NOMO-1 (cell line): ENCODE results near the gene ATP1A4.
"Not testable (repeated sequence)": the region's sequence is repeated elsewhere in the genome, so short reads cannot be mapped to it uniquely, and the experiment has no call there.

ENCODE experiments used
- DNase-seq, 2 experiments: peaks; one replicate each; lab custom pipeline; 2025; ENCODE audit not compliant: unreplicated experiment in 2 of 2; lab: John Stamatoyannopoulos, UW

The ATP1A4 gene

GRCh38 chr1:160122978-160123495 is 28.4 kb upstream of the ATP1A4 start:
- DNase-seq: no peak

GRCh38 chr1:160123726-160124125 is 27.7 kb upstream of the ATP1A4 start:
- DNase-seq: no peak

GRCh38 chr1:160124705-160125478 is 26.5 kb upstream of the ATP1A4 start:
- no peak for DNase-seq

DNA sequence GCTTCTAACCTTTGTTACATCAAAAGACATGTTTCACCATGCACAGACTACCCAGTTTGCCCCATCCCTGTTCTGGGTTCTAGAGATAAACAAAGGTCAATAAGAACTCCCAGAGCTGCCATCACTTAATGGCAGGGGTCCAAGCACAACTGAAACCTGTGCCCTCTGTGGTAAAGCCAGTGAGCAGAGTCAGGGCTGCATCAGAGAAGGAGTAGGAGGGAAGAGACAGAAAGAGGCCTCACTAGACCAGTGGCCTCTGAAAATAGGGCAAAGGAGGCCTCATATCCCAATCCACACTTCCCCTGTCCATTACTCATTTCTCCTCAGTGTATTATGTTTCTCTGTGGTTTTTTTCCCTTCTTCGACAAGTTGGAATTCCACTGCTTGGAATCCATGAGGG is 25.7 kb upstream of the ATP1A4 start:
- DNase-seq: no peak

DNA sequence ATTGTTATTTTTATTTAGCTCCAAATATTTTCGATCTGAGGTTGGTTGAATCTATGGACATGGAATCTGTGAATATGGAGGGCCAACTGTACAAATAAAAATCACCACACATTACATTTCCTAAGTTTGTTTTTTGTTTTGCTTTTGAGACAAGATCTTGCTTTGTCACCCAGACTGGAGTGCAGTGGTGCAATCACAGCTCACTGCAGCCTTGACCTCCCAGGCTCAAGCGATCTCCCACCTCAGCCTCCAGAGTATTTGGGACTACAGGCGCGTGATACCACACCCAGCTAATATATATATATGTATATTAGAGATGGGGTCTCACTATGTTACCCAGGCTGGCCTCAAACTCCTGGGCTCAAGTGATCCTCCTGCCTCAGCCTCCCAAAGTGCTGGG is 25.1 kb upstream of the ATP1A4 start:
- DNase-seq: not testable (repeated sequence)

DNA sequence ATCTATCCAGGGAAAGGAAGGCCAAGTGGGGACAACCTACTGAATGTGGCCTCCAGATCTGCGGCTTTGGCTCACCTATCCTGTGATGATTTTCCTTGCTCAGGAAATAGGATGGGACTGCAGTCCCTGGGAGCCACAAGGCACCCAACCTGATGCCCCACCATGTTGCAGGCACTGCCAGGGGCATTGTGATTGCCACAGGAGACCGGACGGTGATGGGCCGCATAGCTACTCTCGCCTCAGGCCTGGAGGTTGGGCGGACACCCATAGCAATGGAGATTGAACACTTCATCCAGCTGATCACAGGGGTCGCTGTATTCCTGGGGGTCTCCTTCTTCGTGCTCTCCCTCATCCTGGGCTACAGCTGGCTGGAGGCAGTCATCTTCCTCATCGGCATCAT is 24.0 kb upstream of the ATP1A4 start:
- no peak for DNase-seq

DNA sequence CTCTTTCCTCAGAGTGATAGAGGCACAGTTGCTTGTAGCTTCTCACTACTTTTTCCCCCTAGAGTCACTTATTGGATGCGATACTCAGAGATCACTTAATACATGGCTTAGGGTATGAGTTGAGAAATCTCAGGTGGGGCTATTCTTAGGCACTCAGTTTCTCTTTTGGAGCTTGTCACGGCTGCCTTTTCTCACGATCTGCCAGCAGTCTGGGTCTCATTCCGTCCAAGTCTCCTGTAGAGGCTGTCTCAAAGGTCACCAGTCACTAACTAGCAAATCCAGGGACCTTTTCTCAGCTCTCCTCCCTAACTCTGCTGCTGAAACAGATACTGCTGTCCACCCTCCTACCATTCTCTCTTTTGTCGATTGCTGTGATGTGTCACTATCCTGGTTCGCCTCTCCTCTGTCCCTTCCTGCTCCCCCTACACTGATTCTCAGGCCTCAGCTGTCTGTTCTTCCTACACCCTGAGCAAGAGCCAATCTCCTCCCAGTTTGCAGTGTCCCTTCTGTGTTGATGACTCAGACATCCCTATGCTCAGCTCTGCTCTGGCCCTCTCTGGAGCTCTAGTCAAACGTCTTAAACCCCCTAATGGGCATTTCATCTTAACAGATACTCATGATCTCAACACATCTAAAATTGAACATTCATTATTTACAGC is 23.4 kb upstream of the ATP1A4 start:
- DNase-seq: no peak

GRCh38 chr1:160128636-160129035 is 22.8 kb upstream of the ATP1A4 start:
- no peak for DNase-seq

DNA sequence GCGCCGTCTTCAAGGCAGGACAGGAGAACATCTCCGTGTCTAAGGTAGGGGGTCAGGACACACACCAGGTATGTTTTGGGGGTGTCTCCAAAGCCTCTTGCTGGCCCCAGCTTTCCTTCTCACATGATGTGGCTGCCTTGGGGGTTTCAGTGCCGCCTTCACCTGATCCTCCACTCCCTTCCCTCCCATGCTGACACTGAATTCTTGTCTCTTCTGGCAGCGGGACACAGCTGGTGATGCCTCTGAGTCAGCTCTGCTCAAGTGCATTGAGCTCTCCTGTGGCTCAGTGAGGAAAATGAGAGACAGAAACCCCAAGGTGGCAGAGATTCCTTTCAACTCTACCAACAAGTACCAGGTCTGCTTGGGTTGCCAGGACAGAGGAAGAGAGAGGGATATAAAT is 22.4 kb upstream of the ATP1A4 start:
- DNase-seq: no peak

DNA sequence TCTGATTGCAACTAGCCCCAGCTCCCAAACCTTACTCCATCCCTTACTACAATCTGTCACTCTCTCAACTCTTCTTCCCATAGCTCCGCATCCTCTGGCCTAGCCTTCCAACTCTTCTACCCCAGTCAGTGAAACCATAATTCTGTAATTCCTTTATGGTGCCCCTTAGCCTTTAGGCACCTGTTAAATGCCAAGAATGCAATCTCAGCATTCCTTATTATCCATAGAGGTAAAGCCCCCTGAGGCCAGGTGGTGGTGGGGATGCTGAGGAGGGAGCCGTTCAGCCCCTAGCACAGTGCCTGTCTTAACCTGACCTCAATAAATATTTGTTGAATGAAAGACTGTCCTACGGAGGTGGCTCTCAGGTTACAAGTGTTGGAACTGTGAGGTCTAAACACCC is 21.8 kb upstream of the ATP1A4 start:
- DNase-seq: no peak

GRCh38 chr1:160129966-160130365 is 21.4 kb upstream of the ATP1A4 start:
- no peak for DNase-seq

DNA sequence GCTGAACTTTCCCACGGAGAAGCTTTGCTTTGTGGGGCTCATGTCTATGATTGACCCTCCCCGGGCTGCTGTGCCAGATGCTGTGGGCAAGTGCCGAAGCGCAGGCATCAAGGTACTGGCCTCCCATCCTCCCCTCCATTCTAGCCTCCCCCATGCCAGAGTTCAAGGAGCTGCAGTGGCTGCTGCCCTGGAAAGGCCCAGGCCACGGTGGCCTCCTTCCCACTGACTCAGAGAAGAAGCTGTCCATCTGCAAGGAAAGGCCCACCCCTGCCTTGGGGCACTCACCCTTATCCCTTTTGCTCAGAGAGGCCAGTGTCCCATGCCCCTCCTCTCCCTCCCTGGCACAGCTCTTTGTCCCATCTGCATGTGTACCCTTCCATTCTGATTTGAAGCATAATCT is 20.9 kb upstream of the ATP1A4 start:
- DNase-seq: no peak

DNA sequence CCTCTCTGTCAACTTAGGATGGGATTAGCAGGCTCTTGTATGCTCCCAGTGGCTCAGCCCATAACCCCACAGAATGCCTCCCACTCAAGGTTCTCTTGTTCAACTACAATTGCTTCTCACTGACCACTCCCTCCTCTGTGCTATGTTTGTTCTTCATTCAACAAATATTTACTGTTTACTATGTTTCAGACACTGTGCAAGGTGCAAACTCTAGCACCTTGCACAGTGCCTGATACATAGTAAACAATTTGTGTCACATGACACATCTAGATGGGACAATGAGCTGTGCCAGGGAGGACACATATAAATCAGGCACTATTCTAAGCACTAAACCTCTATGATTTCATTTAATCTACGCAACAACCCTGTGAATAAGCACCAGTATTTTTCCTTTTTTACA is 20.5 kb upstream of the ATP1A4 start:
- no peak for DNase-seq

- DNase-seq: no peak
Observed at GRCh38 chr1:160131803-160132565, 19.4 kb upstream of the ATP1A4 start.

DNA sequence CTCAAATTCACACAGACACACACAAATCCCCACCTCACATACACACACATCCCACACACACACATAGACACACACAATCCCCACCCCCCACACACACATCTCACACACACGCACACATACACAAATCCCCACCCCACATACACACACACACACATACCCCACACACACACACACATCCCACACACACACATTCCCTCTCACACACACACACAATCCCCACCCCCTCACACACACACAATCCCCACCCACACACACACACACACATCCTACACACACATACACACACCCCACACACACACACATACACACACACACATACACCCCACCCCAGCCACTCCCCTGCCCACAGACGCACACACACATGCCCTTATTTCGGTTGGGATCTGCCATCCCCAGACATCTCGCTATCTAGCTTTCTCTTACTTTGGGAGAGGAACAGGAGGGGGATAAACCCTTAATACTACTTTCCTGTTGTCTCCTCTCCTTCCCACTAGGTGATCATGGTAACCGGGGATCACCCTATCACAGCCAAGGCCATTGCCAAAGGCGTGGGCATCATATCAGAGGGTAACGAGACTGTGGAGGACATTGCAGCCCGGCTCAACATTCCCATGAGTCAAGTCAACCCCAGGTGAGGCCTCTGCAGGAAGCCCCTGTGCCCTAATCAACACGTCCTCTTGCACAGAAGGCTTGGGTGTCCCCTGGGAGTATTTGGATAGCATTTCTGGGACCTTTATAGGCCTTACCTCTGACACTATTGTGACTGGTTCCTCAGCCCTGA is 17.2 kb upstream of the ATP1A4 start:
- no peak for DNase-seq

DNA sequence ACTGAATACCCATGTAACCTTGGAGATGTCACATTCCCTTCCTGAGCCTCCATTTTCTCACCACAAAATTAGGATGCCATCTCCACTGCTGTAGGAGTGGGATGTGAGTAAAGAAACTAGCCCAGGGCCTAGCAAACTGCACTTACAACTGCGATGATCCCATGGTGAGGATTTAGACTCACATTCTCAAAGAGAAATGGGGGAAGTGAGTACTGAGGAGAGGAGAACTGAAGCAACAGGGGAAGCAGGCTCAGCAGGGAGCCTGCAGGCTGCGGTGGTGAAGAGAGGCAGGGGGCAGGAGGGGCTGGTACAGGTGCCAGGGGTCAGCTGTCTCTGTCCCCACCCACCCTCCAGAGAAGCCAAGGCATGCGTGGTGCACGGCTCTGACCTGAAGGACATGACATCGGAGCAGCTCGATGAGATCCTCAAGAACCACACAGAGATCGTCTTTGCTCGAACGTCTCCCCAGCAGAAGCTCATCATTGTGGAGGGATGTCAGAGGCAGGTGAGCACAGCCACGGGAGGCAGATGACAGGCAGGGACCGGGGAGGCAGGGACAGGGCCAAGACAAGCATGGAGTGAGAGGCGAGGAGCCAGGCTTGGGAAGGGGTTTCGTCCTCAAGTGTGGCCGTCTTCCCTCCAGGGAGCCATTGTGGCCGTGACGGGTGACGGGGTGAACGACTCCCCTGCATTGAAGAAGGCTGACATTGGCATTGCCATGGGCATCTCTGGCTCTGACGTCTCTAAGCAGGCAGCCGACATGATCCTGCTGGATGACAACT is 16.4 kb upstream of the ATP1A4 start:
- peak; percentile 11 to 52 for DNase-seq

DNA sequence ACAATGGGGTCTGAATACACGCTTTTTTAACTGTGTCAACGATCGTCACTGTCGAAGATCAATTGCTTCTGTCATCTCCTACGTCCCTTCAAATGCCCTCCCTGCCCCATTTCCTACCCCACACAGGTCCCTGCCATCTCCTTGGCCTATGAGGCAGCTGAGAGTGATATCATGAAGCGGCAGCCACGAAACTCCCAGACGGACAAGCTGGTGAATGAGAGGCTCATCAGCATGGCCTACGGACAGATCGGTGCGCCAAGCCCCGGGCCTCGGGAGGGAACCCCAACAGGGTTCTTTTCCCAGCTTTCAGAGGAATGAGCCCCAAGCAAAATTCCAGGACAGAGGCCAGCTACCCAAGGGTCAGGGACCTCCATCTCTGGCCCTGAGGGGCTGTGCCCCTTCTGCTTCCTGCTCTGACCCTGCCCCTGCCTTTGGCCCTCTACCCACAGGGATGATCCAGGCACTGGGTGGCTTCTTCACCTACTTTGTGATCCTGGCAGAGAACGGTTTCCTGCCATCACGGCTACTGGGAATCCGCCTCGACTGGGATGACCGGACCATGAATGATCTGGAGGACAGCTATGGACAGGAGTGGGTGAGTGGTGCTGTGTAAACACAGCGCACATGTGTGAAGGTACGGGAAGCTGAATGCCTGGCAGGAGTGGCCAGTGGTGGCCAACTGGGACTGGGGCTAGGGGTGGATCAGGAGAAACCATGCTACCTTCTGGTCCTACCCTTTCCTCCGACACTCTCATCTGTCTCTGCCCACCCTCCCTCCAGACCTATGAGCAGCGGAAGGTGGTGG is 15.1 kb upstream of the ATP1A4 start:
- DNase-seq: no peak

DNA sequence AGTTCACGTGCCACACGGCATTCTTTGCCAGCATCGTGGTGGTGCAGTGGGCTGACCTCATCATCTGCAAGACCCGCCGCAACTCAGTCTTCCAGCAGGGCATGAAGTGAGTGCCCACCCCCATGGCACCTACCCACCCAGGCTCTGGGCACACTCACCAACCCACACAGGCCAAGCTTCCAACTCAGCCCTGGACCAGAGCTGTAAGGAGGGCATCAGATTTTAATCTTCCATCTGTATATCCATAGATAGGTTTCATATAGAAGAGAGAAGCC is 14.5 kb upstream of the ATP1A4 start:
- no peak for DNase-seq

DNA sequence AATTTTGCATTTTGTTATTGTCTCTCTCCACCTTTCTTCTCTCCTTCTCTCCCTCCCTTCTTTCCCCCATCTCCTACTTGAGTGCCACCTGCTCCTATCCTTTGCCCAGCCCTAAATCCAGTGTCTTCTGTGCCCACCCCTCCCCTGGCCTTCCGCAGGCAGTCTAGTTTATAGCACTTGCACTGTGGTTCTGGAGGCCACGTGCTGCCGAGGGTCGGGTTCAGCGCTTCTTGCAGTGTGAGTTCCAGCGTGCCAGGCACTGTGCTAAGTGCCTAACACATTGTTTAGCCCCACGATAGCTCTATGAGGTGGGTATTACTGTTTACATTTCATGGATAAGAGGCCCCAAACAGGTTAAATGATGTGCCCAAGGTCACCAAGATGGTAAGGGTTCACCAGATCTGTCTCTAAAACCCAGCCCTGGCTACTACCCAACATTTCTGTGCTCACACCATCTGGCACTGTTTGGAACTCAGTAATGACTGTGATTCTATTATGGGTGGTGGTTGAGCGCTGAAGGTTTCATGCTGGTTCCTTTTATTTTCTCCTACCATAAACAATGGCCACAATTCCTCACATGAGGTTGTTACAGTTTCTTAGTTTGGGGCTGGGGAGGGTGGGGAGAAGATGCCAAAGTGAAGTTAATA is 14.1 kb upstream of the ATP1A4 start:
- DNase-seq: no peak
